ENCODE data around the gene MEF2C.

MEF2C gene

GRCh38 chr5:88708682-88709398 is 174.1 kb downstream of the MEF2C start:
- Histone ChIP-seq H3K9me2 (replicated peaks; ENCODE audit: control insufficient read depth, low read length) (no peaks in the 10 kb centered on the region), H4K20me1 (ENCODE audit: control insufficient read depth, insufficient read depth, low read depth, low read length) (no peaks in the 10 kb centered on the region), H3K4me2 (ENCODE audit: low read length) (no peak overlapping the region), H3K36me3 (ENCODE audit: control insufficient read depth, low read length) (no peaks in the 10 kb centered on the region), H3K9me3 (ENCODE audit: control insufficient read depth, insufficient read depth, low read length) (no peaks in the 10 kb centered on the region), H3K4me3 (ENCODE audit: low read length) (no peak overlapping the region), H3K4me1 (ENCODE audit: control insufficient read depth, low read length) (no peaks in the 10 kb centered on the region), H3F3A (ENCODE audit: control insufficient read depth, insufficient read depth) (no peaks in the 10 kb centered on the region), H3K27me3 (ENCODE audit: control insufficient read depth, low read length) (no peaks in the 10 kb centered on the region), H3K79me2 (ENCODE audit: control insufficient read depth, low read length) (no peaks in the 10 kb centered on the region), H3K27ac (ENCODE audit: low read depth, low read length) (no peak overlapping the region)
- no peak for TF ChIP-seq EZH2phosphoT487 (IDR thresholded peaks at IDR 0.05; ENCODE audit: borderline replicate concordance, low read length)

GRCh38 chr5:88708021-88708420 is 175.0 kb downstream of the MEF2C start:
- H3K27ac ChIP-seq (ENCODE audit: low read depth, low read length): no peak overlapping the region
- H3K4me3 ChIP-seq (ENCODE audit: low read length): no peak overlapping the region
- H3K79me2 ChIP-seq (ENCODE audit: control insufficient read depth, low read length): no peaks in the 10 kb centered on the region
- H3K36me3 ChIP-seq (ENCODE audit: control insufficient read depth, low read length): no peaks in the 10 kb centered on the region
- H3K9me3 ChIP-seq (ENCODE audit: control insufficient read depth, insufficient read depth, low read length): no peaks in the 10 kb centered on the region
- H4K20me1 ChIP-seq (ENCODE audit: control insufficient read depth, insufficient read depth, low read depth, low read length): no peaks in the 10 kb centered on the region
- H3K4me1 ChIP-seq (ENCODE audit: control insufficient read depth, low read length): no peaks in the 10 kb centered on the region
- H3K27me3 ChIP-seq (ENCODE audit: control insufficient read depth, low read length): no peaks in the 10 kb centered on the region
- H3K9me2 ChIP-seq (replicated peaks; ENCODE audit: control insufficient read depth, low read length): no peaks in the 10 kb centered on the region
- no peak for TF ChIP-seq CTCF (IDR thresholded peaks at IDR 0.05; ENCODE audit: low read depth, low read length, poor library complexity, severe bottlenecking)
- TF ChIP-seq EZH2phosphoT487 (IDR thresholded peaks at IDR 0.05; ENCODE audit: borderline replicate concordance, low read length): no peak
- no peaks in the 10 kb centered on the region for H3F3A ChIP-seq (ENCODE audit: control insufficient read depth, insufficient read depth)
- H3K4me2 ChIP-seq (ENCODE audit: low read length): no peak overlapping the region

- H3K9me3 ChIP-seq (ENCODE audit: control insufficient read depth, insufficient read depth, low read length): no peaks in the 10 kb centered on the region
- H3K4me3 ChIP-seq (ENCODE audit: low read length): no peak overlapping the region
- no peak overlapping the region for H3K4me2 ChIP-seq (ENCODE audit: low read length)
- TF ChIP-seq EZH2phosphoT487 (IDR thresholded peaks at IDR 0.05; ENCODE audit: borderline replicate concordance, low read length) (no peak), CTCF (IDR thresholded peaks at IDR 0.05; ENCODE audit: low read depth, low read length, poor library complexity, severe bottlenecking) (no peak)
- H3K27me3 ChIP-seq (ENCODE audit: control insufficient read depth, low read length): no peaks in the 10 kb centered on the region
- H3K79me2 ChIP-seq (ENCODE audit: control insufficient read depth, low read length): no peaks in the 10 kb centered on the region
- H3K4me1 ChIP-seq (ENCODE audit: control insufficient read depth, low read length): no peaks in the 10 kb centered on the region
- no peaks in the 10 kb centered on the region for H4K20me1 ChIP-seq (ENCODE audit: control insufficient read depth, insufficient read depth, low read depth, low read length)
- H3F3A ChIP-seq (ENCODE audit: control insufficient read depth, insufficient read depth): no peaks in the 10 kb centered on the region
- H3K9me2 ChIP-seq (replicated peaks; ENCODE audit: control insufficient read depth, low read length): no peaks in the 10 kb centered on the region
- no peak overlapping the region for H3K27ac ChIP-seq (ENCODE audit: low read depth, low read length)
- H3K36me3 ChIP-seq (ENCODE audit: control insufficient read depth, low read length): no peaks in the 10 kb centered on the region
Measured at GRCh38 chr5:88707216-88707965, 175.6 kb downstream of the MEF2C start.

GRCh38 chr5:88702332-88702731 is 180.7 kb downstream of the MEF2C start:
- no peaks in the 10 kb centered on the region for H3K79me2 ChIP-seq (ENCODE audit: control insufficient read depth, low read length)
- no peak overlapping the region for H3K4me3 ChIP-seq (ENCODE audit: low read length)
- H3F3A ChIP-seq (ENCODE audit: control insufficient read depth, insufficient read depth): no peaks in the 10 kb centered on the region
- H3K27ac ChIP-seq (ENCODE audit: low read depth, low read length): no peak overlapping the region
- H3K36me3 ChIP-seq (ENCODE audit: control insufficient read depth, low read length): no peaks in the 10 kb centered on the region
- no peak overlapping the region for H3K4me2 ChIP-seq (ENCODE audit: low read length)
- H4K20me1 ChIP-seq (ENCODE audit: control insufficient read depth, insufficient read depth, low read depth, low read length): no peaks in the 10 kb centered on the region
- no peaks in the 10 kb centered on the region for H3K9me3 ChIP-seq (ENCODE audit: control insufficient read depth, insufficient read depth, low read length)
- TF ChIP-seq EZH2phosphoT487 (IDR thresholded peaks at IDR 0.05; ENCODE audit: borderline replicate concordance, low read length) (no peak), CTCF (IDR thresholded peaks at IDR 0.05; ENCODE audit: low read depth, low read length, poor library complexity, severe bottlenecking) (no peak)
- H3K27me3 ChIP-seq (ENCODE audit: control insufficient read depth, low read length): no peaks in the 10 kb centered on the region
- H3K9me2 ChIP-seq (replicated peaks; ENCODE audit: control insufficient read depth, low read length): no peaks in the 10 kb centered on the region
- H3K4me1 ChIP-seq (ENCODE audit: control insufficient read depth, low read length): no peaks in the 10 kb centered on the region; the same call in 1 of the 2 replicates

Measured in DOHH2 (cell line).